ENCODE measurements around the gene RASD1.

RASD1 gene

DNA sequence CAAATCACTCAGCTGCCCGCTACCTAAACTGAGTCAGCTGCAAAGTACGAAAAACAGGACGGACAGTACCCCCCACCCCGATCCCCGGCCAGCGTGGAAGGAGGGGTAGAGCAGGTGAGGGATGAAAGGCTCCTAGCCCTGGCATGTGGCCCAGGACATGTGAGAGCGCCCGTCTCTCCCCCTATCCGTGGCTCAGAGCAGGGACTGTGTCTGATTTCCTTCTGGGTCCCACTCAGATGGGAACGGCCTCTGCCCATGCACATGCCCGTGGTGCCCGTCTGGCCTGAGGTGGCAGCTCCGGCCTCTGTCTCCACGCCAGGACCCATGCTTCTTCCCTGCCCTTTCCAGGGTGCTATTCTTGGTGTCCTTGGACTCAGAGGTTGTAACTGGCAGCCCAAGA is 30.2 kb upstream of the RASD1 start:
- DNase-seq = no peak

DNA sequence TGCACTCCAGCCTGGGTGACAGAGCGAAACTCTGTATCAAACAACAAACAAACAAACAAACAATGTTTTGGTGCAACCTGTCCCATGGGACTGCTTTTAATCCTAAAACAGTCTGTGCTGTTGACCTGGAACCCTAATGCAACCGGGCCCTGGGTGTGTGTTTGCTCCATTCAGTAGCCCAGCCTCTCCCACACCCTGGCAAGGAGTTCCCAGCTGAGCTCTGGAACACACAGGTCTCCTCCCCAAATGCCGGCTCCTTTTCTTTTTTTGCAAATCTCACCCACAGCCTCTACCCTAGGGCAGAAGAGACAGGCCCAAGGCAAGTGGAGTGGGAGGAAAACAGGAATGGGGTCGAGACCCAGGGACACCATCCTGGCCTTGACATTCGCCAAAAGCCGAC is 29.8 kb upstream of the RASD1 start:
- DNase-seq = no peak

DNA sequence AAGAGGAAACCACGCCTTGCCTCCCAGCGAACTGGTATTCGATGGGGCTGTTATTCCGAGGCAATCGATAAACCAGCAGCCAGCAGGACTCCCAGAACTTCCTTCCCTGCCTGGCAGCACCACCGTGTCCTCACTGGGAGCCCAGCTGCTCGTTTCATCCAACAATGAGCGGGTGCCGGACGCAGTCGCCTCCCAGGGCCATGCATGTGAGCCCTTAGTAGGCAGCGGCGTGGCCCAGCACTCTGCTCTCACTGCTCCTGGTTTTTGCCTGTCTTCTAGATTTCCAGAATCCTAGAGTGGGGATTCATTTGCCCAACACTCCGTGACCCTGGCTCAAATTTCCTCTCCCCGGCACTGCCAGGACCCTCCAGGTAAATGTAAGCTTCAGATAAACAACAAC is 29.1 kb upstream of the RASD1 start:
- no peak for DNase-seq

DNA sequence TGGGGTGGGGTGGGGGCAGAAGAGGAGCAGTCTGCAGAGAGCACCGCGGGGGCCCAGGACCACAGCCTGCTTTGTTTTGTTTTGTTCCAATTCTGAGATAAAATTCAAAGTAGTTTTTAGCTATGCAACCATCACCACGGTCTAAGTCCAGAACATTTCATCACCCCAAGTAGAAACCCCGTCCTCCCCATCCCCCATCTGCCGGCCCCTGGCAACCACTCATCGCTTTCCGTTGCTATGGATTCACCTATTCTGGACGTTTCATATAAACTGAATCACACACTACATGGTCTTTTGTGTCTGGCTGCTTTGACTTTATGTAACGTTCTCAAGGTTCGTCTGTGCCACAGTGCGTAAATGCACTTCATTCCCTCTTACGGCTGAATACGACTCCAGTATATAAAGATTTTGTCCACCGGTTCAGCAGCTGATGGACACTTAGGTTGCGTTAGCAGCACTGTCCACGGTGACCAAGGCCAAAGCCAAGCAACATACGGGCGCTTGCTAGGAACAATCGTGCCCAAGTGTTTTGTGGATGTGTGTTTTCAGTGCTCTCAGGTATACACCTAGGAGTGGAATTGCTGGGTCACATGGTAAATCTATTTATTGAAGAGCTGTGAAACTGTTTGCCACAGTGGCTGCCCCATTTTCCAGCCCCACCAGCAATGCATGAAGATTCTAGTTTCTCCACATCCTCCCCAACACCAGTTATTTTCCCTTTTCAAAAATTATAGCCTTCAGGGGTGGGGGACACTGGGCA is 27.7 kb upstream of the RASD1 start:
- no peak for DNase-seq

DNA sequence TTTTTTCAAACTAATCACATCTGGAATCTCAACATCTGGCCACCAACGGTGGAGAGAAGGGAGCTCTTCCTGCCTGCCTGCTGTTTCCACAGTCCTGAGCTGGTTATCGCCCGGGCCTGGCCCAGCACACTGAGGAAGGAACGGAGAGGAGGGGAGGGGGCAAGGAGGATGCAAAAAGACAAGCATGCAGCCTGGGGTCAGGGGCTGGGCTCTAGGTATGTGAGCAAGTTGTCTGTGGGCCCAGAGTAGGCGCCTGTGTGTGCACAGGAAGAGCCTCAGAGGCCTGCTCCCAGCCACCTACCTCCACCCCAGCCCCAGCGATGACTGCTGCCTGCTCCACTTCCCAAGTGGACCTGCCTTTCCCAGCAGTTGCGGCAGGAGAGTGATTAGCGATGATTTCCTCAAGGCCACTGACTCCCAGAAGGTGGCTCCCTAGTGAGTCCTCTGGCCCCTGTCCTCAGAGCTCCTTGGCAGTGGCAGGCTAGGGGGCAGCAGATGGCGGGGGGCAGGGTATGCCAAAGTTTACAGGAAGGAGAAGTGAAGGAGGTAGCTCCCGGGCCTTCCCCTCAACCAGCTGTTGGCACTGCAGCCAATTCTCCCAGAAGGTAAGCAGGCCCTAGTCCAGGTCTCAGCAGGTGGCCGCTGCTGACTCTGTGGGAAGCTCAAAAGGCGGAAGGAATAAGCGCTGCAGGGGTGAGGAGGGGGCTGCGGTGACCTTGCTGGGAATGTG is 27.0 kb upstream of the RASD1 start:
- peak; percentile 56 for DNase-seq

DNA sequence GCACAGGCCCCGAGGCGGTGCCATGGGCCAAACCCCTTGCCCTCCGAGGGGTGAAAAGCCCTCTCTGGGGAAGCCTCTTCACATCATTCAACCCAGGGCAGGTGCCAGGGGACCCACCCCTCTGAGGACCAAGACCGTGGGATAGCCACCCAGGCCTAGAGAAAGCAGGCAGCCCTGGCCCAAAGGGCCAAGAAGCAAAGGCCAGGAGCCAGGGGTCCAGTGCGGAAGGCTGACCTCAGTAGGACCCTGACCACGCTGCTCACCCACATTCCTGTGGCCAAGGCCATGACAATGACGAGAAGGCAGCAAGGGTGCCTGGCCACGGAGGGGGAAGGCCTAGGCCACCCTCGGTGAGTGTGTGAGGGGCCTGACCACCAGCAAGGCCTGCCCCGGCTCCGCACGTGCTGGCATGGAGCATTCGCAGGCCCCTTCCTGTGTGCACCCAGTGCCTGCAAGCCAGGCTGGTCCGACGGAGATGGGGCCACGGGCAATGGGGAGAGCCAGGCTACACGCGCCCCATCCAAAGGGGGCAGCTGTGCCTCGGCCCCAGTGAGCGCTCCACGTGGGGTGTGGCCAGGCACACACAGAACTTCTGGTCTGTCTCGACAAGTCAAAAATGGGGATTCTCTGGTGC is 24.5 kb upstream of the RASD1 start:
- DNase-seq = no peak

DNA sequence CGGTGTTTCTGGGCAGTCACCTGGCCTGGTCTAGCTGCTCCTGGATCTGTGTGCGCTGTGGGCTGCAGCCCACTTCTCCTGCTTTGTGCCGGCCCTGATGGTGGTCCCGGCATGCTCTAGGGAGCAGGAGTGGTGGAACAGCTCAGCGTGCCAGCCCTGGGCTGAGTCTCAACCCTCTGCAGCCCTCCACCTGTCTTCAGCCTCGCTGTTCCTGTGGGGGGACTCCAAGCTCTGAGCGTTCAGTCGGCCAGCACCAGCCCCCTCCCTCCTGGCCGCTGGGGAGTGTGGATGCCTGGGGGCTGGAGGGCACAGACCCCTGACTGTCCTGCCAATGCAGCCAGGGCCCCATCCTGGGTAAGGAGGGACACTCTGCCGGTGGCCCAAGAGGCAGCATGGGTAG is 23.7 kb upstream of the RASD1 start:
- no peak for DNase-seq

DNA sequence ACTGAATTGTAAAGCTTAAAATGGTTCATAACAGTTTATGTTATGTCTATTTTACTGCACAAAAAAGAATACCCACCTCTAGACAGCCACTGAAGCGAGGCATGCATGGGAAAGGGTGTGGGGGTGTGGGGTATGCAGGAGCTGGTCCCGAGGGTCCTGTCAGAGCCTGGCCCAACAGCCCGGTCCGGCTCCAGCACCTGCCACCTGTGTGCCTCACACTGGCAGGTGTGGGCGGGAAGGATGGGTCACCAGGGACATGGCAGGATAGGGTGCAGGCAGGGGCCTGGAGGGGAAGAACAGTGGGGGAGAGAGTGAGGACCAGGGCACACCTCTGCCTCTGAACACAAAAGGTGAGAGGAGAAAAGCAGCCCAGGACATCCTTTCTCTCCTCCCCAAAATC is 22.8 kb upstream of the RASD1 start:
- DNase-seq = no peak

DNA sequence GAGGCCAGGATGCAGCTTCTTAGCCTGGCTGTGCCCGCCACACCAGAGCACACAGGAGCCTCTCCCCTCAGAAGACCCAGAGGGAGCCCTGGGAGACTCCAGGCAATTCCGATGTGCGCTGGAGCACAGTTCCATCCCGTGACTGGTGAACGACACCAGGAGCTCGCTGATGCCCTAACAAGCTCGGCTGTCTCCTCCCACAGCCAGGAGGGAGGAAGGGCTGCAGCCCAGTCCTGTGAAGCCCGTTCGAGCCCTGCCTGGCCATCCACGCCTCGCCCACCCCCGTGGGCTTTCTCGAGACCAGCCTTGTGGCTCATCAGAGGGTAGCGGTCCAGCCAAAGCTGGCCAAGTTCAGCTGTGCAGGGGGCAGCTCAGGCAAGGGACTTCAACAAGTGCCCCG is 21.8 kb upstream of the RASD1 start:
- no peak for DNase-seq

DNA sequence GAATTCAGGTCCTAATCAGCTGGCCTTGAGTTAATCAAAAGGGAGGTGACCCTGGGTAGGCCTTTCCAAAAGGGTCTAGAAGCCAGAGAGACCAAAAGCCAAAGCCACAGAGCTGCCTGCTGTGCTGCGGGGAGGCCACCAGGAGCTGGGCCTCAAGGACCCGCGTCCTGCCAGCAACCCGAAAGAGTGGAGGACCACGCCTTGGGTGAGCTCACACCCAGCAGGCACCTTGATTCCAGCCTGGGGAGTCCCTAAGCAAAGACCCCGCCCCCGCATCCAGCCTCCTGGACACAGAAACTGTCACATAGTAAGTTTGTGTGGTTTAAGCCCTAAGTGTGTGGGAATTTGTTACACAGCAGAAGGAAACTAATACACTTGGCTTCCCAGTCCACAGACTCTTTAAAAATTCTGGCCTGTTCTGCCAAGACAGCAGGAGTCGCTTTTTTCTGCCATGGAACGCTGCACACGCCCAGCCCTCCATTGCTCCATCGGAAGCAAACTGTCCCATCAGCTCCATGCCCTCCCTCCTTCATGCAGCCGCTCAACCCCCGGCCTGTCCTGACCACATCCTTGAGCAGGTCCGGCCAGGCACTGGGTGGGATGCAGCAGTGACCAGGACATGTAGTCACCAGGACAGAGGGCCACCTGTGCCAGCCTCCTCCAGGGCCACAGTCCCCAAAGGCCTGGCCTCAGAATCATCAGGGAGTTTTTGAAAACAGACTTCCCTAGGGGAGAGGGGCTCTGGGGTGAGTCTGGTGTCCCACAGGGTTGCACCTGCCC is 20.9 kb upstream of the RASD1 start:
- DNase-seq = no peak

DNA sequence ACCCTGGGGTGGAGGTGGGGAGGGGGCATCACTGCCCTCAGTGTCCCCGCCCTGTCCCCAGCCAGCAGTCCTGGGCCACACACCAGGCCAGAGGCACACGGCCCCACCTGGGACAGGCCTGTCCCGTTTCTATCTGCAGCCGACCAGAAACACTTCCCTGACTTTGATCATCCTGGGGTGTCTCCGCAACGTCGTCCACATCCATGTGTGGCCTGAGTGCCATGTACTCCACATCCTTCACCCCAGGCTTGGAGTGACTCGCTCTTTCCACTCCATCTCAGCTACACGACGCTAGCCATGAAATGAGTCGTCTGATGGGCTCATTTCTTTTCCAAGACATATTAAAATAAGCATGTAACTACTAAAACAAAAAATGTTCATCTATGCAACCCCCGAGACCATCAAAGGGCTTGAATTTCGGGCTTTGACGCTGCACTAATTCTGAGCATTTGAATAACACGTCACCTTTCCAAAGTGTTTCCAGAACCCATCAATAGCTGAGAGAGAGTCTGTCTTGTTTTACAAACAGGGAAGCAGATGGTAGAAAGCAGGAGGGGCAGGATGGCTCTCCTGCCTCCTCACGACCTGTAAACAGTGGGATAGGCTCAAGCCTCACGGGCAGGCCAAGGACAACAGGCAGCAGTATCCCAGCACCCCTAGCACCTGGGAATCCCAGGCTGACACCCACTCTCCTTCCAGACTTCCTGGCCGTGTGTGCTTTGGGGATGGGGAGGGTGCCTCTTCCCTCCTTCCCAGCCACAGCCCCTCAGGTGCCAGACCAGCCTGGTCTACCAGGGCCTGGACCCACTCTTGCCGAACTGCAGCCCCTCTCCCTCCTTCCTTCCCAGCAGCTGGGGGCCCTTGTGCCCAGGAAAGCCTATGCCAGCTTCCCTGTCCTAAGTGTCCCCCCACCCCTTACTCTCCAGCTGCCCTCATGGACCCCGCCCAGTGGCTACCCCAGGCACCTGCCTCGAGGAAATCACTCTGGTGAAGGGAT is 20.0 kb upstream of the RASD1 start:
- peak; percentile 56 for DNase-seq

DNA sequence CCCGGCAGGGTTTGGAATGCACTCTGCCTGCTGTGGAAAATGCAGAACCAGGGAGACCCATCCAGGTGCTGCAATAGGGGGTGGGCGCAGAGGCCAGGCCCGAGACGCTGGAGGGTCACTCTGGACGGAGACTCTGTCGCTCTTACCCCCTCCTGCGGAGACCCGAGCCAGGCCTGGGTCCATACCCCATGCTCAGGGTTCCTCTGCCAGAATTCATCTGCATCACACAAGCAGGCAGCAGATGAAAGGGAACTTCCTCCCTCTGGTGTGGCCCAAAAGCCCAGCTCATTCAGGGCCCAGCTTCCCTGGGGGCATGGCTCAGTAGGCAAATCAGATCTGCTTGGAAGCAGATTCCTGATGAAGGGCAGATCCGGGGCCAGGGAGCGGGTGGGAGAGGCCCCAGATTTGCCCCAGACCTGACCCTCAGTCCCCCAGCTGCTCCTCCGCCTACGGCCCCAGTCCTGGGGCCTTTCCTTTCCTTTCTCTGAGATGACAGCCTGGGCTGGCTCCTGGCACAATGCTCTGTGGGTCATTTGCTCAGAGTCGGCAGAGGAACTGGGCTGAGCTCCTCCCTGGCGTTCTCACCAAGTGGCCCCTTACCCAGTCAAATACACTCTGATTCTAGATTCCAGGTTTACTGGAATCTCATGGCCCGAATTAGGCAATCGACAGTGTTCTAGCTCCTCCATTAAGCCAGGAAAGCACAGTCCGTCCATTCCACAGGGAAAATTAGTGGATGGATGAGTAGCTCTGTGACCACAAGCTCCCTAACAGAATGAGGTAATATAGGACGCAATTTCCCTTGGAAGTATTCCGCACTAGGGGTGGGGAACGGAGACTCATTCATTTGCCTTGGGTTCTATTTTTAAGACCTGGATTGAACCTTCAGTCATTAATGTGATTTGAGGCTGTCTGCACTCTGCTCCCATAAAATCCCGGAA is 19.1 kb upstream of the RASD1 start:
- DNase-seq = no peak

DNA sequence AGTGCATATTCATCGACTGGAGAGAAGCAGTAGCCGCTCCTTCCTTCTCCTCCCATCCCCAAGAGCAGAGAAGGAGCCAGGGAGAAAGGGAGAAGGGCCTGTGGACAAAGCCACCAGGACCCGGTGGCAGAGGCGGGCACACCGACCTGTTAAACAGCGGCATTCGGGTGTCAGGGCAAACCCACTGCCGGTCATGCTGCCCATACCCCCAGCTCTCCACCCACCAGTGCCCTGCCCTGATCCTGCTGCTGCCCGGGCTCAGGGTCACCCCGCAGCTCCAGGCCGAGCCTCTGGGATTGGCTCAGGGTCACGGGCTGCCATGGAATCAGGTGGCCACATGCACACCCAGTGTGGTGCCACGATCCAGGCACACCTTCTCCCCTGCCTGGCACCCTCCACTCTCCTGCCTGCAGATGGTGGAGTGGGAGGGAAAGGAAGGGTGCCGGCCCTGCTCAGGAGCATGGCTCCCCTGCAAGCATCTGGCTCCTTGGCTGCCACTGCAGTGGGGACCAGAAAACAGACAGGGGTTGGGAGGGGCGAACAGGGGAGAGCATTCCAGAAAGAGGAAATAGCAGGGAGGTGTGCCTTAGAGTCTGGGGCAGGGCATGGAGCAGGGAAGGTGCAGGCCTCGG is 18.3 kb upstream of the RASD1 start:
- DNase-seq = peak; percentile 19

DNA sequence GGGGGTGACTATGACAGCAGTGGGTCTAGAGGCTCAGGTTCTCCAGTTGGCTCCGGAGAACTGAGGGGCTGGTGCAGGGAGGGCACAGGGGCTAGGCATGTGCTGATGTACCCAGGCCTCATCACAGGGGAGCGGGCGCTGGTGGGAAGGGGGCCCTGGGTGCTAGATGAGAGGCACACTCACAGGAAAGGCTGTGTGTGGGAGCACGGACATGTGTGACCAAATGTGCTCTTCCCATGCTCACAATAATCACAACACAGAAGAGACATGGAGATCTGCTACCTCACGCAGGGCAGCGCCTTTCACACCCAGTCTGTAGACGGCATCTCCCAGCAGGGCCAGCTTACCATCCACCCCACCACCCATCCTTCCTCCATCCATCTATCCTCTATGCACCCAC is 17.4 kb upstream of the RASD1 start:
- DNase-seq = no peak

DNA sequence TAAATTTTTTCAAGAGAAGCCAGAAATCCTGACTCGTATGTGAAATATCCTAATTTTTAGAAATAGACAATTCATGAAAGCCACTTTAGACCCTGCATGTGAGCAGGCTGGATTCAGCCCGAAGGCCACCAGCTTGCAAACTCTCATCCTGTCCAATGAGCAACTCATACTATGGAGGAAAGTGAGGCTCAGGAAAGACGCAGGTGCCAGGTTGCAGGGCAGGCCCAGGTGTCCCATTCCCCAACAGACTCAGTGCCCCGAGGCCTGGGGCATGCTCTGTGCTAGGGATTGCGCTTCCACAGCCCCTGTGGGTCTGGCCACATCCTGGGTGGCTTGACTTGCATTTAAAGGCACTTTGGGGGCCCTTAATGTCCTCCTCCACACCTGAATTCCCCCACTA is 16.7 kb upstream of the RASD1 start:
- no peak for DNase-seq

DNA sequence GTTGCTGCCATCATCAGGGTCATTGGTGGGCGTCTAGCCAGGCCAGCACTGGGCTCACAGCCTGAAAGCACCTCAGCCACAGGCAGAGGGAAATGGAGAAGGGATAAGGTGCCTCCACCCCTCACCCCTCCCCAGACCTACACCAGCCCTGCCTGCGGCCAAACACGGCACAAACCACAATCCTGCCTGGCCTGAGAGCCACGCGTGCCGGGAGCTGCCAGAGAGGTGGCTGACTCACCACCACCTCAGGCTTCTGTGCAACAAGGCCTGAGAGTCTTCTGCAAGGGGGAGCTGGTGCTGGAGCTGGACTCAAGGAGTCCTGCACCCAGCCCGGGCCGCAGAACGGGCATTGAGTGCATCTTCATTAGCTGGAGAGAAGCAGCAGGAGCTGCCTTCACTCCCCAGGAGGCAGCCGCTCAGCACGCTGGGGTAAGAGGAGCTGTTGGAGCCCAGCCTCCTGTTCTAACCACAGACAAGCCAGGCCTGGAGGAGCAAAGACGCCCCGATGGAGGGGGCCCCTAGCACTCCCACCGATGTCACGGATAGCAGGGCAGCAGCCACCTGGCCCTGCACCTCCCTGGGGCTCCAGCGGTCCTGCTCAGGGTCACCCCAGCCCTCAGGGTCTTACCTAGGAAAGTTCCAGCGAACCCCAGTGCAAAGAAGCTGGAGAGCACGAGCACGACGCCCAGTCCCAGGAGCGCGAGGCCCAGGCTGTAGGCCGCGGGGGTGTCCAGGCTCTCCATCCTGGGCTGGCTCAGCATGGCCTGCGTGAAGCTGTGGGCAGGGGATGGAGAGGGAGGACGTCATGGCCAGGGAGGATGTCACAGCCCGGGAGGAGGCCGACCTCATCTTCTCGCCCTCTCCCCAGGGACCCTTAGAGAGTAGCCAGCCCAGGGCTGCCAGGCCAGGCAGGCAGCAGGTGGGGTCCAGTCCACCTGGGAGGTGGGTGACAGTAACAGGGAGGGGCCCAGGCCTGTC is 16.0 kb upstream of the RASD1 start:
- DNase-seq = no peak

DNA sequence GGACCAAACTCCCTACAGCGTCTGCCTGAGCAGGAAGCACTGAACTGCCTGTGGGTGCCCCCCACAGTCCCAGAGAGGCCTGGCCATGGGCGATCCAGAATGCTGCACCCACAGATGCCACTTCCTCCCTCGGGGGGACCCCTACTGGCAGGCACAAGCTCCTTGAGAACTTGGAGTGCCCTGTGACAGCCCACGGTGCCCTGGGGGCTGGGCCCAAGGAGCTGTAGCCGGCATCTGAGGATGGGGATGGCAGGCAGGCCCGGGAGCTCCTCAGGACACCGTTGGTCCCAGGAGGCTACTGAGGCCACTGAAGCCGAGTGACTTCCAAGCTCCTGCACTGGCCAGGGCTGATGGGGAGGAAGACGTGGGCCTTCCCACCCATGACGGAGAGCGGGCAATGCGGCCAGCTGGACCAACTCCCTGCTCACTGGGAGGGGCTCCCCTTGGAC is 15.1 kb upstream of the RASD1 start:
- DNase-seq = no peak

DNA sequence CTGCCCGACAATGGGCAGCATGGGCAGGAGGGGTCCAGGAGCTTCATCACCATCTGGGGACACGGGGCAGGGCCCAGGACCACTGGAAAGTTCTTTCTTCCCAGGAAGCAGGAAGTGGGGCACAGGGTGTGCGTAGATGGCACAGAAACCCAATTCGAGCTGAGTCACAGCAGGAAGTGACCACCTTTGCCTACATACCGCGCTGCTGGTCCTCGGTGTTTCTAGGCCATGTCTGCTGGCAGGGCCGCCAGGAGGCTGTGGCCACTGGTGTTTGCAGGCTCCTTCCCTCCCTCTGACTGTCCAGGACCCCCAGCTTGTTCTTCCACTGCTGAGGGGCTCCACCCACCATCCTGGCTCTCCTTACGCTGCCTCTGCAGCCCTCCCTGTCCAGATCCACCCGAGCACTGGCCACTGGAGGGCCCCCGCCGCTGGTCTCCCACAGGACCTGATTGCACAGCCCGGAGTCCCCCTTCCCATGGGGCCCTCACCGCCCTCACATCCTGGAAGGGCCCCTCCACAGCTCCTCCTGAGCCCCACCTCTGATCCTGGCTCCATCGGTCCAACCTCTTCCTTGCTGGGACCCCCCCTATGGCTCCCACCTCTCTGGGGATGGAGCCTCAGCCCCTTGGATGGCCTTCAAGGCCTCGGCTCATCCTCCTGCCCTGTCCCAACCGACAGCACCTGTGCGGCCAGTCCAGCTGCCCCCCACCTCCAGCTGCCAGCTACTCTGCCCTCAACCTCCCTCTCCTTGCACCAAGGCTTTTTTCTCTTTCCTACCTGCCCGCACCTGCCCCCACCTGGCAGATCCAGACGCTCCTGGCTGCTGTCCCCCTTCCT is 14.5 kb upstream of the RASD1 start:
- DNase-seq = no peak

All from NCI-H1694 (cell line).